Activated CD8-positive, alpha-beta T cell treated with anti-CD3 and anti-CD28 coated beads, Interleukin-2, amount 10 ng/mL, durations not matched to agents 7 days and 5 days (primary cell): ENCODE data around the gene PIGN. TPM values are rescaled to one million over a fixed set of nuclear protein-coding genes. Genes with fewer than 3 reads are reported as not detected.

ENCODE experiments used
- ATAC-seq: fragments of 150-1000 bp; cut with Tn5 transposase; one replicate; pipeline ENCODE4 v1.10.0; 2021; ENCODE audit warnings: moderate library complexity
- CTCF ChIA-PET: fragments of 350-600 bp; sonication (Branson Sonifier 250); formaldehyde crosslinking; loops from one replicate; lab custom pipeline; 2021; ENCODE audit warnings: antibody characterized with exemption; lab: Charles Lee
- POLR2A ChIA-PET: fragments of 350-600 bp; sonication (Branson Sonifier 250); formaldehyde crosslinking; loops from one replicate; lab custom pipeline; 2021; ENCODE audit warnings: antibody characterized with exemption; lab: Charles Lee
- DNase-seq: peaks from one replicate; pipeline ENCODE4 v3.0.0-alpha.2; 2020
- H3K27ac Mint-ChIP-seq: one replicate; pipeline ENCODE4 v1.8.0; 2021; ENCODE audit warnings: mild to moderate bottlenecking, mixed read lengths
- H3K27me3 Mint-ChIP-seq: one replicate; pipeline ENCODE4 v1.8.0; 2021; ENCODE audit warnings: low read depth, mixed read lengths
- H3K36me3 Mint-ChIP-seq: one replicate; pipeline ENCODE4 v1.8.0; 2021; ENCODE audit warnings: low read depth, mixed read lengths
- H3K4me1 Mint-ChIP-seq: one replicate; pipeline ENCODE4 v1.8.0; 2021; ENCODE audit warnings: low read depth, mixed read lengths
- H3K4me3 Mint-ChIP-seq: one replicate; pipeline ENCODE4 v1.8.0; 2021; ENCODE audit warnings: mild to moderate bottlenecking, mixed read lengths
- H3K9me3 Mint-ChIP-seq: one replicate; pipeline ENCODE4 v1.8.0; 2022; ENCODE audit warnings: mixed read lengths; ENCODE audit not compliant: insufficient read depth
- total RNA-seq, 2 experiments: library from RNA; stranded (reverse); gene quantifications; one replicate each; pipeline ENCODE4 v1.2.3, GENCODE V29; 2021

PIGN gene
- total RNA-seq, 2 experiments from 2014 or later, result 27.3 to 27.9 TPM

GRCh38 chr18:62026586-62026985, 160.3 kb downstream of the PIGN start:
- Mint-ChIP-seq H3K4me1 (no peaks in the 10 kb centered on the region), H3K27ac (no peak overlapping the region), H3K4me3 (no peak overlapping the region), H3K27me3 (peaks cover 10% of the 10 kb centered on the region), H3K9me3 (no peaks in the 10 kb centered on the region), H3K36me3 (no peaks in the 10 kb centered on the region)
- ChIA-PET POLR2A (no interaction called here), CTCF (no interaction called here)
- ATAC-seq (no peak), DNase-seq (no peak)

GRCh38 chr18:62024983-62025382, 161.9 kb downstream of the PIGN start:
- no peak overlapping the region for H3K27ac Mint-ChIP-seq
- ChIA-PET CTCF (no interaction called here), POLR2A (no interaction called here)
- H3K4me1 Mint-ChIP-seq, result no peaks in the 10 kb centered on the region
- H3K36me3 Mint-ChIP-seq, result no peaks in the 10 kb centered on the region
- DNase-seq (no peak), ATAC-seq (no peak)
- no peak overlapping the region for H3K4me3 Mint-ChIP-seq
- peaks cover 10% of the 10 kb centered on the region for H3K27me3 Mint-ChIP-seq
- no peaks in the 10 kb centered on the region for H3K9me3 Mint-ChIP-seq

GRCh38 chr18:62023536-62023935, 163.3 kb downstream of the PIGN start:
- no peak for DNase-seq

GRCh38 chr18:62018759-62019041, 168.2 kb downstream of the PIGN start:
- Mint-ChIP-seq H3K27ac (no peak overlapping the region), H3K36me3 (no peaks in the 10 kb centered on the region), H3K4me1 (no peaks in the 10 kb centered on the region), H3K27me3 (peaks cover 4% of the 10 kb centered on the region), H3K4me3 (no peak overlapping the region), H3K9me3 (no peaks in the 10 kb centered on the region)
- no peak for ATAC-seq
- CTCF ChIA-PET, result interaction anchor here (1.7 kb wide), 1 partner anchor 15 kb away, joined by 4 read pairs; no protein-coding TSS in a partner anchor
- no peak for DNase-seq
- POLR2A ChIA-PET, result interaction anchor here (0.6 kb wide), 1 partner anchor 77 kb away, joined by 3 read pairs; no protein-coding TSS in a partner anchor

More at GRCh38 chr18:62023536-62023935, 163.3 kb downstream of the PIGN start:
- Mint-ChIP-seq H3K4me1 (no peaks in the 10 kb centered on the region), H3K9me3 (no peaks in the 10 kb centered on the region), H3K36me3 (no peaks in the 10 kb centered on the region), H3K27ac (no peak overlapping the region), H3K27me3 (peaks cover 10% of the 10 kb centered on the region), H3K4me3 (no peak overlapping the region)
- CTCF ChIA-PET, result no interaction called here
- POLR2A ChIA-PET, result no interaction called here
- no peak for ATAC-seq

- ChIA-PET POLR2A (interaction anchor here (0.6 kb wide), 1 partner anchor 76 kb away, joined by 3 read pairs; no protein-coding TSS in a partner anchor), CTCF (interaction anchor here (1.7 kb wide), 1 partner anchor 15 kb away, joined by 4 read pairs; no protein-coding TSS in a partner anchor)
- DNase-seq, result no peak
- Mint-ChIP-seq H3K4me3 (no peak overlapping the region), H3K27ac (no peak overlapping the region), H3K36me3 (no peaks in the 10 kb centered on the region), H3K4me1 (no peaks in the 10 kb centered on the region), H3K27me3 (peaks cover 4% of the 10 kb centered on the region), H3K9me3 (no peaks in the 10 kb centered on the region)
- ATAC-seq, result no peak
These were observed 168.7 kb downstream of the PIGN start for GRCh38 chr18:62018034-62018758.

- ChIA-PET POLR2A (no interaction called here), CTCF (no interaction called here)
- Mint-ChIP-seq H3K4me1 (no peaks in the 10 kb centered on the region), H3K9me3 (no peaks in the 10 kb centered on the region), H3K36me3 (no peaks in the 10 kb centered on the region), H3K27me3 (peaks cover 2% of the 10 kb centered on the region), H3K4me3 (no peak overlapping the region), H3K27ac (no peak overlapping the region)
- ATAC-seq, result no peak
- no peak for DNase-seq
These were observed 169.2 kb downstream of the PIGN start for GRCh38 chr18:62017618-62018017.

GRCh38 chr18:62011416-62011815, 175.4 kb downstream of the PIGN start:
- no peak overlapping the region for H3K27ac Mint-ChIP-seq
- H3K27me3 Mint-ChIP-seq, result peaks cover 7% of the 10 kb centered on the region
- DNase-seq (no peak), ATAC-seq (no peak)
- H3K4me1 Mint-ChIP-seq, result no peaks in the 10 kb centered on the region
- peaks cover 3% of the 10 kb centered on the region for H3K9me3 Mint-ChIP-seq
- ChIA-PET CTCF (no interaction called here), POLR2A (no interaction called here)
- H3K36me3 Mint-ChIP-seq, result no peaks in the 10 kb centered on the region
- H3K4me3 Mint-ChIP-seq, result no peak overlapping the region

- CTCF ChIA-PET, result no interaction called here
- Mint-ChIP-seq H3K9me3 (peaks cover 3% of the 10 kb centered on the region), H3K4me3 (no peak overlapping the region), H3K27me3 (peaks cover 7% of the 10 kb centered on the region), H3K36me3 (no peaks in the 10 kb centered on the region), H3K27ac (no peak overlapping the region), H3K4me1 (no peaks in the 10 kb centered on the region)
- DNase-seq, result no peak
- ATAC-seq, result no peak
- POLR2A ChIA-PET, result no interaction called here
These were observed 177.3 kb downstream of the PIGN start for GRCh38 chr18:62009521-62009920.

GRCh38 chr18:62001396-62001795, 185.5 kb downstream of the PIGN start:
- POLR2A ChIA-PET, result no interaction called here

GRCh38 chr18:61998957-61999356, 187.9 kb downstream of the PIGN start:
- Mint-ChIP-seq H3K36me3 (no peaks in the 10 kb centered on the region), H3K9me3 (no peaks in the 10 kb centered on the region), H3K4me3 (no peak overlapping the region), H3K4me1 (no peaks in the 10 kb centered on the region), H3K27me3 (peaks cover 5% of the 10 kb centered on the region), H3K27ac (no peak overlapping the region)
- ChIA-PET CTCF (no interaction called here), POLR2A (no interaction called here)
- ATAC-seq, result no peak
- DNase-seq, result no peak

More at GRCh38 chr18:62001396-62001795, 185.5 kb downstream of the PIGN start:
- H3K27ac Mint-ChIP-seq, result no peak overlapping the region
- ATAC-seq (no peak), DNase-seq (no peak)
- no peaks in the 10 kb centered on the region for H3K9me3 Mint-ChIP-seq
- H3K4me3 Mint-ChIP-seq, result no peak overlapping the region
- H3K27me3 Mint-ChIP-seq, result peaks cover 5% of the 10 kb centered on the region
- H3K4me1 Mint-ChIP-seq, result no peaks in the 10 kb centered on the region
- CTCF ChIA-PET, result no interaction called here
- no peaks in the 10 kb centered on the region for H3K36me3 Mint-ChIP-seq

GRCh38 chr18:61998335-61998734, 188.5 kb downstream of the PIGN start:
- peaks cover 5% of the 10 kb centered on the region for H3K27me3 Mint-ChIP-seq
- H3K4me3 Mint-ChIP-seq, result no peak overlapping the region
- DNase-seq (no peak), ATAC-seq (no peak)
- H3K4me1 Mint-ChIP-seq, result no peaks in the 10 kb centered on the region
- POLR2A ChIA-PET, result no interaction called here
- H3K27ac Mint-ChIP-seq, result no peak overlapping the region
- CTCF ChIA-PET, result no interaction called here
- H3K9me3 Mint-ChIP-seq, result no peaks in the 10 kb centered on the region
- no peaks in the 10 kb centered on the region for H3K36me3 Mint-ChIP-seq

- Mint-ChIP-seq H3K36me3 (no peaks in the 10 kb centered on the region), H3K9me3 (no peaks in the 10 kb centered on the region), H3K4me1 (no peaks in the 10 kb centered on the region), H3K27me3 (peaks cover 12% of the 10 kb centered on the region), H3K4me3 (no peak overlapping the region), H3K27ac (no peak overlapping the region)
- ChIA-PET CTCF (no interaction called here), POLR2A (no interaction called here)
- ATAC-seq, result no peak
- no peak for DNase-seq
These were observed 191.2 kb downstream of the PIGN start for GRCh38 chr18:61995618-61996017.
